GM23248 (cell line): ENCODE results near the gene UNC13A.

Experiments
- EZH2 ChIP-seq: fragments of 200-600 bp; sonication (generic); IDR thresholded peaks from 2 replicates; pipeline ENCODE4 v1.6.1; 2018; ENCODE audit warnings: antibody characterized with exemption, mild to moderate bottlenecking; ENCODE audit not compliant: insufficient read depth, poor library complexity, severe bottlenecking
- EZH2phosphoT487 ChIP-seq: fragments of 200-600 bp; sonication (generic); IDR thresholded peaks from 2 replicates; pipeline ENCODE4 v1.6.1; 2018; ENCODE audit warnings: antibody characterized with exemption, moderate library complexity, mild to moderate bottlenecking, low read depth; ENCODE audit not compliant: insufficient read depth

DNA sequence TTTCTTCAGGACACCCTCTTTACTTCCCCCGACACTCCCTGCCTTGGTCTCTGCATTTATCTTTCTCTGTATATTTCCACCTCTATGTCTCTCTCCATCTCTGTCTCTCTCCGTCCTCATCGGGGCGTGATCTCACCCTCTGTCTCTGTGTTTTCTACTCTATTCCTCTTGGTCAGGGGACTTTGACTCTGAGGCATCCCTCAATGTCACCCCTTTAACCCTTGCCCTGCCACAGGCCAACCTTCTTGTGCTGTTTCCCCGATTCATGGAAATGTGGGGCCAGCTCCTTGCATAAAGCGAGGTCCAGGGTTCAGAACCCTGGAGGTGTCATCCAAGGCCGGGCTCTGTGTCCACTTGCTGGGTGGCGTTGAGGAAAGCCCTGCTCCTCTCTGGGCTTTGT is 85.9 kb downstream of the UNC13A start:
- TF ChIP-seq EZH2 (no peak), EZH2phosphoT487 (no peak)
